ENCODE measurements around the gene HK1.

DNA sequence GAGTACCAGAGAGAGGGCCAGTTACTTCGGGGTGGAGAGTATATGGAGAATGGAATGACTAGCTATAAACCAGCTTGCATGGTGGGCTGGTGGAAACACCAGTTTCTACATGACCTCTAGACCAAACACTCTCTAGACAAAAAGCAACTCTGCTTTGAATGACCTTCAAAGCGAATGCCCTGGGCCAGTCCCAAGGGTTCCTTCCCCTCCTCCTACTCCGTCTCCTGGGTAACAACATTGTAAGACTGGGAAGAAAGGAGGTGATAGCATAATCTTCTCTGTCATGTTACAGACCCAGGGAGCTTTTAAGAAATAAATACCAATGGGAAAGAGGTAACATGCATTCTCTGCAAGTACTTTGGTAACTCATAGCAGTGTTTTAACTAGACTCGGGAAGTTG is 7.4 kb downstream of the HK1 start:
- TF ChIP-seq, protein P1, sequence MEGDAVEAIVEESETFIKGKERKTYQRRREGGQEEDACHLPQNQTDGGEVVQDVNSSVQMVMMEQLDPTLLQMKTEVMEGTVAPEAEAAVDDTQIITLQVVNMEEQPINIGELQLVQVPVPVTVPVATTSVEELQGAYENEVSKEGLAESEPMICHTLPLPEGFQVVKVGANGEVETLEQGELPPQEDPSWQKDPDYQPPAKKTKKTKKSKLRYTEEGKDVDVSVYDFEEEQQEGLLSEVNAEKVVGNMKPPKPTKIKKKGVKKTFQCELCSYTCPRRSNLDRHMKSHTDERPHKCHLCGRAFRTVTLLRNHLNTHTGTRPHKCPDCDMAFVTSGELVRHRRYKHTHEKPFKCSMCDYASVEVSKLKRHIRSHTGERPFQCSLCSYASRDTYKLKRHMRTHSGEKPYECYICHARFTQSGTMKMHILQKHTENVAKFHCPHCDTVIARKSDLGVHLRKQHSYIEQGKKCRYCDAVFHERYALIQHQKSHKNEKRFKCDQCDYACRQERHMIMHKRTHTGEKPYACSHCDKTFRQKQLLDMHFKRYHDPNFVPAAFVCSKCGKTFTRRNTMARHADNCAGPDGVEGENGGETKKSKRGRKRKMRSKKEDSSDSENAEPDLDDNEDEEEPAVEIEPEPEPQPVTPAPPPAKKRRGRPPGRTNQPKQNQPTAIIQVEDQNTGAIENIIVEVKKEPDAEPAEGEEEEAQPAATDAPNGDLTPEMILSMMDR (conservative IDR thresholded peaks at IDR 0.05): no peak
- TF ChIP-seq EZH2 (IDR thresholded peaks at IDR 0.05; ENCODE audit: low read depth): no peak
